Measurements from ENCODE around the gene PEX14. TPM values are rescaled to one million over a fixed set of nuclear protein-coding genes. Genes with fewer than 3 reads are reported as not detected.

Gene PEX14
- total and polyA plus RNA-seq, 10 of the 15 experiments (the other 5 are each of a cell fraction or from before 2014, with no cell fraction given): 1.4 to 23.2 (median 12.0) TPM

DNA sequence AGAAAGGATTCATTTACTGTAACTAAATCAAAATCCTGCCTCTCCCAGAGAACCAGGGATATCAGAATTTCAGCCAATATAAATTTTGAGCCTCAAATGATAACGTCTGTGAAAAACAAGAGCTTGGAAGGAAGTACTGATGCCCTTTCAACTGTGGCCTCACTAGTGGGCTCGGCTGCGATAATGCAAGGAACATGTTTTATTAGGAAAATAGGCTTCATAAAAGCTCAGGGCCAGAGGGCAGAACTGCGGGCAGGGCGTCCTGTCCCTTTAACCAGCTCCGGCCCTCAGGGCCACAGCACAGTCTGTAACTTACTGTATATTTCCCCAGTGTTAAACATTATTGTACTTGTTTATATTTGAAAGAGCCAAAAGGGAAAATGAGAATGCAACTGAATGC lies 122.0 kb downstream of the PEX14 start:
- no peaks in the 10 kb centered on the region for H4K20me1 ChIP-seq (ENCODE audit: control insufficient read depth, insufficient read depth)
- POLR2A ChIA-PET: interaction anchor here (1.0 kb wide), 1 partner anchor 441 kb away, joined by 3 read pairs; no protein-coding TSS in a partner anchor
- 95% methylated on average over 6 of the region's 6 CpGs for WGBS (ENCODE audit: insufficient coverage, insufficient replicate concordance, low lambda C conversion rate, missing lambda C conversion rate)
- DNase-seq (ENCODE audit: low read depth, low spot score) (no peak), ATAC-seq (no peak), FAIRE-seq (no peak)
- RAD21 ChIA-PET (ENCODE audit: unreplicated experiment): no interaction called here
- no peak overlapping the region for H3K4me2 ChIP-seq (ENCODE audit: control insufficient read depth, insufficient read depth)
- H3K79me2 ChIP-seq (ENCODE audit: control insufficient read depth, insufficient read depth, low read length): no peaks in the 10 kb centered on the region
- no peak overlapping the region for H3K9ac ChIP-seq (ENCODE audit: control insufficient read depth, insufficient read depth, low read length)
- H2AFZ ChIP-seq (ENCODE audit: control insufficient read depth, low read depth, low read length): no peak overlapping the region
- no TSS peak for BruUV-seq (replicated peaks)
- intact Hi-C loops (cut with micrococcal nuclease; ENCODE audit: unreplicated experiment): no loop called here
- H3K9me3 ChIP-seq (replicated peaks; ENCODE audit: control insufficient read depth, insufficient read depth, low read length): no peaks in the 10 kb centered on the region
- in situ Hi-C loops (cut with MboI): no loop called here
- CTCF ChIA-PET: interaction anchor here (2.2 kb wide), 1 partner anchor 89 kb away, joined by 6 read pairs; no protein-coding TSS in a partner anchor
- no peak for TF ChIP-seq ZNF274 (IDR thresholded peaks at IDR 0.05; ENCODE audit: insufficient read depth, insufficient read length)
- no peak for TF ChIP-seq ZZZ3 (IDR thresholded peaks at IDR 0.05; ENCODE audit: control insufficient read depth, insufficient read length, low read depth)
- TF ChIP-seq POLR2AphosphoS2 (IDR thresholded peaks at IDR 0.05; ENCODE audit: low read depth, low read length): no peak
- no peak for TF ChIP-seq NFXL1 (IDR thresholded peaks at IDR 0.05; ENCODE audit: borderline replicate concordance)
- TF ChIP-seq POLR2AphosphoS5 (IDR thresholded peaks at IDR 0.05; ENCODE audit: low read length): no peak
- TF ChIP-seq, protein P1, sequence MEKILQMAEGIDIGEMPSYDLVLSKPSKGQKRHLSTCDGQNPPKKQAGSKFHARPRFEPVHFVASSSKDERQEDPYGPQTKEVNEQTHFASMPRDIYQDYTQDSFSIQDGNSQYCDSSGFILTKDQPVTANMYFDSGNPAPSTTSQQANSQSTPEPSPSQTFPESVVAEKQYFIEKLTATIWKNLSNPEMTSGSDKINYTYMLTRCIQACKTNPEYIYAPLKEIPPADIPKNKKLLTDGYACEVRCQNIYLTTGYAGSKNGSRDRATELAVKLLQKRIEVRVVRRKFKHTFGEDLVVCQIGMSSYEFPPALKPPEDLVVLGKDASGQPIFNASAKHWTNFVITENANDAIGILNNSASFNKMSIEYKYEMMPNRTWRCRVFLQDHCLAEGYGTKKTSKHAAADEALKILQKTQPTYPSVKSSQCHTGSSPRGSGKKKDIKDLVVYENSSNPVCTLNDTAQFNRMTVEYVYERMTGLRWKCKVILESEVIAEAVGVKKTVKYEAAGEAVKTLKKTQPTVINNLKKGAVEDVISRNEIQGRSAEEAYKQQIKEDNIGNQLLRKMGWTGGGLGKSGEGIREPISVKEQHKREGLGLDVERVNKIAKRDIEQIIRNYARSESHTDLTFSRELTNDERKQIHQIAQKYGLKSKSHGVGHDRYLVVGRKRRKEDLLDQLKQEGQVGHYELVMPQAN (conservative IDR thresholded peaks at IDR 0.05): no peak
- TF ChIP-seq ASH2L (IDR thresholded peaks at IDR 0.05; ENCODE audit: borderline replicate concordance, low read depth): no peak
- TF ChIP-seq, protein P2, sequence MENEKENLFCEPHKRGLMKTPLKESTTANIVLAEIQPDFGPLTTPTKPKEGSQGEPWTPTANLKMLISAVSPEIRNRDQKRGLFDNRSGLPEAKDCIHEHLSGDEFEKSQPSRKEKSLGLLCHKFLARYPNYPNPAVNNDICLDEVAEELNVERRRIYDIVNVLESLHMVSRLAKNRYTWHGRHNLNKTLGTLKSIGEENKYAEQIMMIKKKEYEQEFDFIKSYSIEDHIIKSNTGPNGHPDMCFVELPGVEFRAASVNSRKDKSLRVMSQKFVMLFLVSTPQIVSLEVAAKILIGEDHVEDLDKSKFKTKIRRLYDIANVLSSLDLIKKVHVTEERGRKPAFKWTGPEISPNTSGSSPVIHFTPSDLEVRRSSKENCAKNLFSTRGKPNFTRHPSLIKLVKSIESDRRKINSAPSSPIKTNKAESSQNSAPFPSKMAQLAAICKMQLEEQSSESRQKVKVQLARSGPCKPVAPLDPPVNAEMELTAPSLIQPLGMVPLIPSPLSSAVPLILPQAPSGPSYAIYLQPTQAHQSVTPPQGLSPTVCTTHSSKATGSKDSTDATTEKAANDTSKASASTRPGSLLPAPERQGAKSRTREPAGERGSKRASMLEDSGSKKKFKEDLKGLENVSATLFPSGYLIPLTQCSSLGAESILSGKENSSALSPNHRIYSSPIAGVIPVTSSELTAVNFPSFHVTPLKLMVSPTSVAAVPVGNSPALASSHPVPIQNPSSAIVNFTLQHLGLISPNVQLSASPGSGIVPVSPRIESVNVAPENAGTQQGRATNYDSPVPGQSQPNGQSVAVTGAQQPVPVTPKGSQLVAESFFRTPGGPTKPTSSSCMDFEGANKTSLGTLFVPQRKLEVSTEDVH (IDR thresholded peaks at IDR 0.05; ENCODE audit: low read depth, partially characterized antibody): no peak
- no peak for TF ChIP-seq RBBP5 (conservative IDR thresholded peaks at IDR 0.05)
- TF ChIP-seq, protein P3, sequence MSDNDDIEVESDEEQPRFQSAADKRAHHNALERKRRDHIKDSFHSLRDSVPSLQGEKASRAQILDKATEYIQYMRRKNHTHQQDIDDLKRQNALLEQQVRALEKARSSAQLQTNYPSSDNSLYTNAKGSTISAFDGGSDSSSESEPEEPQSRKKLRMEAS (IDR thresholded peaks at IDR 0.05; ENCODE audit: low read depth, low read length): no peak
- SMC1A ChIA-PET (ENCODE audit: uncharacterized antibody, unreplicated experiment): interaction anchor here (1.0 to 1.4 kb wide), 2 partner anchors 26 to 40 kb away, joined by 3 read pairs; no protein-coding TSS in a partner anchor
- no peaks in the 10 kb centered on the region; a peak in 1 of 4 replicates for H3K36me3 ChIP-seq (ENCODE audit: control insufficient read depth in 2 of 2, insufficient read depth in 2 of 2, low read length in 1 of 2)
- no peak overlapping the region for H3K27ac ChIP-seq (ENCODE audit: control insufficient read depth, insufficient read depth)
- no peaks in the 10 kb centered on the region for H3K27me3 ChIP-seq (replicated peaks in 1 of 2; ENCODE audit: control insufficient read depth in 2 of 2, insufficient read depth in 2 of 2, low read length in 1 of 2)
- H3K4me3 ChIP-seq: no peak overlapping the region
- peaks cover 14% of the 10 kb centered on the region for H3K4me1 ChIP-seq (ENCODE audit: control insufficient read depth, insufficient read depth, low read length)
